HAP-1 (cell line): Measurements from ENCODE around the gene RNASE13.

Source experiments
- DNase-seq, 2 experiments: peaks; one replicate each; pipeline ENCODE4 v3.0.0-alpha.2; 2016 to 2020; ENCODE audit warnings: low spot score in 2 of 2
- H3K27me3 ChIP-seq: fragments of 250-450 bp; sonication (Bioruptor Pico); 2 replicates; pipeline ENCODE4 v1.5.1; 2020; ENCODE audit warnings: low read depth, mild to moderate bottlenecking, moderate library complexity
- H3K36me3 ChIP-seq: fragments of 250-450 bp; sonication (Bioruptor Pico); replicated peaks from 2 replicates; pipeline ENCODE4 v1.5.1; 2020; ENCODE audit warnings: mild to moderate bottlenecking
- H3K4me1 ChIP-seq: fragments of 250-450 bp; sonication (Bioruptor Pico); 2 replicates; pipeline ENCODE4 v1.5.1; 2020; ENCODE audit warnings: mild to moderate bottlenecking
- H3K4me3 ChIP-seq: fragments of 250-450 bp; sonication (Bioruptor Pico); 2 replicates; pipeline ENCODE4 v1.5.1; 2020; ENCODE audit warnings: mild to moderate bottlenecking, moderate library complexity
- H3K9me3 ChIP-seq: fragments of 250-450 bp; sonication (Bioruptor Pico); 2 replicates; pipeline ENCODE4 v1.5.1; 2020; ENCODE audit warnings: mild to moderate bottlenecking, moderate library complexity
- in situ Hi-C: fragments of 300-500 bp; cut with MboI; formaldehyde crosslinking; loops from 3 replicates; pipeline ENCODE4 v1.14.3; 2020; ENCODE audit warnings: low sequenced_read_pairs, inconsistent platforms, mixed read lengths

RNASE13 gene

DNA sequence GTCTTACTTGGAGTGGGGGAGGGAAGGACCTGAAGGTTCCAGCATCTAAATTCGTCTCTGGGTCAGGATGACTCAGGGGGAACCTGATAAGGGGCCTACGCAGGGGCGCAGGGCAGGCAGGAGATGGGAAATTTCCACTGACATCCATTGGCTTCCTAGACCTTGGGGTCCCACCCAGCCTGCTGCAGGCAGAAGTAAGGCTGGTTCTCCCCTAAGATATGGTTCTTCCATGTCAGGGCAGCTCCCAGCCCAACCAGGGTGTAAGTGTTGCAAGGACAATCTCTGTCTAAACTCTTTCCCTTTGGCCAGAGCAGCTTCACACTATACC lies 7.7 kb downstream of the RNASE13 start:
- no peak overlapping the region for H3K4me3 ChIP-seq
- no peaks in the 10 kb centered on the region for H3K36me3 ChIP-seq
- H3K27me3 ChIP-seq: no peaks in the 10 kb centered on the region
- no peak for DNase-seq
- H3K9me3 ChIP-seq: no peaks in the 10 kb centered on the region
- H3K4me1 ChIP-seq: peaks cover 5% of the 10 kb centered on the region
- in situ Hi-C loops: no loop called here

DNA sequence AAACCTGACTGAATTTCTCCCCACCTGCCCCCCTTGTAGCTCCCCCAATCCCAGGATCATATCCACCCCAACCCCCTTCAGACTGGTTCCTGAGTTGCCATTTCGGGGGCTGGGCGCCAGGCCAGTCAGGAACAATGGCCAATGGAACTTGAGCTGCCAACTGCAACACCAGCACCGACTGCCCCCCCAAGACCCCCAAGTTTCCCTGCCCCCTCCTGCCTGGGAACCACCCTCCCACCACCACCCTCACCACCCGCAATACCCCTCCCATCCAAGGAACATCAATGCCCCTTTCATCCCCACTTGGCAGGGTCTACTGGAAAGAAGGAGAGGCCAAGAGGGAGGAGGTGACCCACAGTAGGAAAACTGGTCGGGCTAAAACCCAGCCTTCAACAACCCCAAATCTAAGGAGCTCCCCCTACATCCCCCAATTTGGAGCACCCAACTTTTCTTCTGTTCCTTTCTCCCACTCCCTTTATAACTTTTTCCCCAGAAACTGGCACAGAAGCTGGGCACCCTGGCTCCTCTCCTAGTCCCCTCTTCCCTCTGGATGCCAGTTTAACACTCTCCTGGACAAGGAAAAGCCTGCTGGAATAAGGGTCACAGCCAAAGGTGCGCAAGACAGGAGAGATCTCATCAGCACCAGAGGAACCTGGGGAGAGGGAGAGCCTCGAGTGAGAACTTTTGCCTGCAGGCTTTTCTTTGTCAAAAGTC lies 8.2 kb downstream of the RNASE13 start:
- H3K9me3 ChIP-seq: no peaks in the 10 kb centered on the region
- H3K27me3 ChIP-seq: no peaks in the 10 kb centered on the region
- DNase-seq: no peak
- in situ Hi-C loops: no loop called here
- no peaks in the 10 kb centered on the region; the same call in 1 of the 2 replicates for H3K36me3 ChIP-seq
- H3K4me1 ChIP-seq: peaks cover 5% of the 10 kb centered on the region
- no peak overlapping the region for H3K4me3 ChIP-seq

DNA sequence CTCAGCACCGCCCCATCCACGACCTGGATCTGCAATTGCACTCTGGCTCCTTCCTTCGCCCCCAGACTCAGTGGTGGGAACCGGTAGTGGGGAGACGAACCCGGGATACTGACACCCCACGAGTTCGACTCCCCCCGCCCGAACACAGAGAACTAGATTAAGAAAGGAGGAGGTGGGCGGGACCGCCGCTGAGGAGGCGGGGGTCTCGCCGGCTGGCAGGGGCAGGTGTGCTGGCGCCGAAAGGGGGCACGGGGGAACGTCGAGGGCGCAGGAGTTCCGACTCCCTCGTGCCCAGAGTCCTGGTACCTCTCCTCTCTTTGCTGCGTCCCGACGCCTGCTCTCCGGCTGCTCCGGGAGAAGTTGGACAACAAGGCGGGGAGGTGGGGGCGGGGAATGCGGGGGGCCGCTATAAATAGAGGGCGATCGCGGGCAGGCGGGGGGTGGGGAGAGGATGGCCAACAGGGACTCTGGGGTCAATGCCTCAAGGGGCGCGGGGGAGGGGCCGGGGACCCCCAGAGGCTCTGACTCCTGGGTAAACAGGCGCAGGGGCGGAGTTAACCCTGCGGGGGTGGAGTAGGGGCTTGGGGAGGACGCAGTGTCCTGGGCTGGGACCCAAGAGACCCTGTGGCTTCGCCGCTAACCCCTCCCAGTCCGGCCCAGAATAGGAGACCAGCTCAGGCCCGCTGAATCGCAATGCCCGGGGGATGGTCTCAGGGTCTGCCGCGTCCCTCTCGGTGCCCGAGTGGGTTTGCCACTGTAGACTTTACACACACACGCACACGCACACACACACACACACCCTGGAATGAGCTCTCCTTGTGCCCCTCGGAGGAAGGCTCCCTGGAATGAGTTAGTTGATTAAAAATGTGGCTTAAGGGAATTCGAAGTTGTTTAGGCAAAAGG lies 9.0 kb downstream of the RNASE13 start:
- peaks cover 5% of the 10 kb centered on the region for H3K4me1 ChIP-seq
- H3K4me3 ChIP-seq: peak overlapping the region; percentile 68
- no peaks in the 10 kb centered on the region; the same call in 1 of the 2 replicates for H3K36me3 ChIP-seq
- no peak for DNase-seq
- no peaks in the 10 kb centered on the region for H3K9me3 ChIP-seq
- in situ Hi-C loops: no loop called here
- H3K27me3 ChIP-seq: no peaks in the 10 kb centered on the region

DNA sequence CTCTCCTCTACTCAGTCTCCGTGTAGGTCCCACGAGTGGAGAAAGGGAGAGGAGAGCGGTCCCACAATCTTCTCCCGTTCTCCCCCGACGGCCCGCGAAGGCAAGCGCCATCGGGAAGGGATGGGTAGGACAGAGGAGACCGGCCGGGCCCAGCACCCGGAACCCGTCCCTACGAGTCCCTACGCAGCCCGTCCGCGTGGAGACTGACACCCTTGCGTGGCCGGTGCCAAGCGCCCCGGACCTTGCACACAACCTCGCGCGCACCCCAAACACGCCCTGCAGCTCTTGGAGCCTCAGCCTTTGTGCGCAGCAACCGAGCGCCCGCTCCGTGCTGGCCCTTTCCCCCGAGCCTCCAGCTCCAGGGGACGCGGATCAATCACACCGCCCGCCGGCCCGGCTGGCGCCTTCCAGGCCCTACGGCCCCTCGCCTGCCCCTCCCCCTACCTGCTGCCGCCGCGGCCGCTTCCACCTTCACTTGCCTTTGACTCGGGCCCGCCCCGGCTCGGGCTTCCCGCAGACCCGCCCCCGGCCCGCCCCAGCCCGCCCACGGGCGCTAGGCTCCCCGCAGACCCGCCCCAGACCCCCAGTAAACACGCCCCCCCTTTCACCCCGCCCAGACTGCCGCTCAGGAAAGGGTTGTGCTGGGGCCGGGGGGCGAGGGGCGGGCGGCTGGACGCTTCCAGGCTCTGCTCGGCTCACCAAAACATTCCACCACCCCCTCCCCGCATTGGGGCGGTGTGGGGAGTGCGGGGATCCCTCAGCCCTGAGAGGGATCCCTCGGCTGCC lies 9.8 kb downstream of the RNASE13 start, which contains the start of gene NDRG2:
TSS of gene NDRG2 (minus strand) at position 477 of the 786 bp plus-strand sequence. CDS start 1,746 bp downstream, outside the sequence.
- Histone ChIP-seq H3K4me3 (peak within 1 kb of the TSS; percentile 68), H3K9me3 (no peaks in the 10 kb centered on the region), H3K36me3 (no peaks in the 10 kb centered on the region; the same call in 1 of the 2 replicates), H3K27me3 (no peaks in the 10 kb centered on the region), H3K4me1 (peaks cover 5% of the 10 kb centered on the region)
- peak; percentile 75 to 94 for DNase-seq
- in situ Hi-C loops: loop anchor here (5.0 kb wide), 1 partner anchor 78 kb away; the partner anchor contains the start of gene TMEM253

DNA sequence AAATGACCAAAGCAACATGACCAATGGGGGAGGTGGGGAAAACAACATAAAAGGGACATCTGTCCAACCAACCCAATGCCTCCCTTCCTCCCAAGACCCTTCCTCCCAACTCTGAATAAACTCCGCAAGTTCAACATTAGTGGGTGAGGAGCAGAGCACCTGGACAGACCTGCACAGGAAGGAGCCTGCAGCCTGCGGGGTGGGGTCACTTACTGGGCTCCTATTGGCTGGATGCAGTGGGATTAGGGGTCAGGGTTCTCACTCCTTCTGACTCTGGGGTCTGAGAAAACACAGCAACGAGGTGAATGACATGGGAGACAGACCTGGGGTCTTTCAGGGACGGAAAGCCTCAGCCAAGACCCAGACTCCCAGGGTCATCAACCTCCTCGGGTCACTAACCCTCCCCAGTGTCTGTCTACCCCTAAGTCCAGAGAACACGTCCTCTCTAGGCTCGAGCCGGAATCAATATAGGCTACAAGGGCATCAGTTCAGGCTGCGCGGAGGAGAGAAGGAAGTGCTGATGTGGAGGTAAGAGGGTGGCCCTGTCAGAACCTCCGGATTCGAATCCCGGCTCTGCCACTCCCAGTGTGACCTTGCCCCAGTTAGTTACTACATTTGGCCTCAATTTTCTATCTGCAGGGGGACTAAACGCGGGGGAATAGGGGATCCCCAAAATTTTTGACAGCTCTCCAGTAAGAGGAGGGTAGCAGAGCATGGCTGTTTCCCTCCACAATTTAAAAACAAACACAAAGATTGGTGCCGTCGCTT lies 10.6 kb downstream of the RNASE13 start:
- Histone ChIP-seq H3K36me3 (no peaks in the 10 kb centered on the region; the same call in 1 of the 2 replicates), H3K27me3 (no peaks in the 10 kb centered on the region), H3K4me3 (peak overlapping the region; percentile 68), H3K9me3 (no peaks in the 10 kb centered on the region), H3K4me1 (peaks cover 5% of the 10 kb centered on the region)
- in situ Hi-C loops: loop anchor here (5.0 kb wide), 1 partner anchor 78 kb away; the partner anchor contains the start of gene TMEM253
- DNase-seq: peak in 1 of 2 experiments; percentile 20

DNA sequence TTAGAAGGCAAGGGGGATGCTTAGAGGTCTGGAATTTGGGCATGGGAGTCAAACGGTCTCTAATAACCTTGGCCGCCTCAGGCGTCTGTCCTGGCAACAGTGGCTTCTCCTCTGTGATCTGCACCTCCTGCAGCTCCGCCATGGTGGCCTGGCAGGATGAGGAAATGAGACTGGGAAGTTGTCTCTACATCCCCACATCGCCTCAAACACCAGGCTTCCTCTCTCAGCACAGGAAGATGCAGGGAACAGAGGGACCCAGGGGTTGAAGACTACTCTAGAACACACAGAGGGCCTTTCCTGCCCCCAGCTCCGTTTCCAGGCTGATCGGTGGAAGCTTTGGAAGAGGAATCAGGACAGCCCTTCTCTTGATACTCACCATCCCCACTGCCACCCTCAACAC lies 11.4 kb downstream of the RNASE13 start:
- no peak overlapping the region for H3K4me3 ChIP-seq
- no peaks in the 10 kb centered on the region; the same call in 1 of the 2 replicates for H3K36me3 ChIP-seq
- peaks cover 5% of the 10 kb centered on the region for H3K4me1 ChIP-seq
- in situ Hi-C loops: loop anchor here (5.0 kb wide), 1 partner anchor 79 kb away; the partner anchor contains the start of gene TMEM253
- no peaks in the 10 kb centered on the region for H3K9me3 ChIP-seq
- DNase-seq: no peak
- H3K27me3 ChIP-seq: no peaks in the 10 kb centered on the region

DNA sequence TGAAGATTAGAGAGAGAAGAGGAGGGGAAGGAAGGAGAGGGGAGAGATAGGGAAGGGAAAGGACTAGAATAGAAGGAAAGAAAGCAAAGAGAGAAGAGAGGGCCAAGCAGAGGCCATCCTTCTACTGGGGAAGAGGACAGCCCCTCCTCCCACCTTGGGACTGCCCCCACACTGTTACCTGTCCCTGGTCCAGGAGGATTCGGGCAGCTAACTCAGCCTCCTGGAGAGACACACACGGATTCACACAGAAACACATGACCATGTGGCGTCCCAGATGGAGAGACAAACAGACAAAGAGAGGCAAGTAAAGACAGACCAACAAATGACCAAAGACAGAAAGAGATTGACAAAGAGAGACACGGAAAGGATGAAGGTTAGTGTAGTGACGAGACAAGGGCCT lies 11.9 kb downstream of the RNASE13 start:
- Histone ChIP-seq H3K9me3 (no peaks in the 10 kb centered on the region), H3K36me3 (no peaks in the 10 kb centered on the region; the same call in 1 of the 2 replicates), H3K4me3 (no peak overlapping the region), H3K4me1 (peaks cover 5% of the 10 kb centered on the region), H3K27me3 (no peaks in the 10 kb centered on the region)
- in situ Hi-C loops: loop anchor here (5.0 kb wide), 1 partner anchor 80 kb away; the partner anchor contains the start of gene TMEM253
- DNase-seq: no peak

DNA sequence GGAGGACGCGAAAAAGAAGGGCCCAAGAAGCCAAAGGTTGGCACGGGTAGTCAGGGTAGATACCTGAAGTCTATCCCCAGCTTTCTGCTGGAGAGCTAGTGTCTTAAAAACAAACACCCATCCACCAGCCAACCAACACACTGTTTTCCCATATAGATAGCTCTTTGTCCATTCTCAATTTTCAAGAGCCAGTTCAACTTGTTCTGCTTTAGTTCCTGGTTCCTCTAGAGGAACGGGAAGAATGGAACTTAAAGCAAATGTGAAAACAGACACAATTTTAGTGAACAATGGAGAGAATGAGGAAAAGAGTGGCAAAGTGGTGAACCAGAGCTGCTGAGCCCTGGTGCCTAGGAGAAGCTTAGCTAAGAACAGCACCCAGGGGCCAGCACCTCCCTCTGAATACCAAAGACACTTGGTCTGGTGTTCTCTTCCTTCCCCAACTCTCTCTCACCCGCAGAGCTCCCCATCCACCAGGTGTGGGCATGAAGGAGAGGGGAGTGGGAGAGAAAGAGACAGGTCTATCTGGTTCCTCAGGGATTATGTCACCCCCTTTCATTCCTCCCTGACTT lies 13.5 kb downstream of the RNASE13 start:
- Histone ChIP-seq H3K36me3 (no peaks in the 10 kb centered on the region; the same call in 1 of the 2 replicates), H3K9me3 (no peaks in the 10 kb centered on the region), H3K4me3 (no peak overlapping the region), H3K4me1 (peaks cover 5% of the 10 kb centered on the region), H3K27me3 (no peaks in the 10 kb centered on the region)
- no peak for DNase-seq
- in situ Hi-C loops: loop anchor here (5.0 kb wide), 1 partner anchor 81 kb away; the partner anchor contains the start of gene TMEM253

DNA sequence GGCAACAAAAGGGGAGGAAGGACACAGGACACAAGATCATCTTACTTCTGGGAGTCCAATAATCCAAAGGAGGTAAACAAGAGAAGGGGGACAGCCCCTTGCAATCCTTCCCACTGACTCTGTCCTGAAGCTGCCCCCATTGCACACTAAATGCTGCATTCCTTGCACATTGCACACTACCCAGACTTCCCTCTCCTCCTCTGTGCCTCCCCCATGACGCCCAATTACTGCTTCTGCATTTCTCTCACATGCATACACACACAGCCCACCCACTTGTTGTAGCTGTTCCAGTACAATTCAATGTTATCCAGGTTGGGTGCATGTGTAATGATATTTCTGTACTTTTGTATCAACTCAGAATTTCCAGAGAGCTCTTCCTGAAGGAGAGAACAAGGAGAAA lies 15.2 kb downstream of the RNASE13 start:
- H3K4me3 ChIP-seq: no peak overlapping the region
- peaks cover 8% of the 10 kb centered on the region for H3K4me1 ChIP-seq
- H3K36me3 ChIP-seq: no peaks in the 10 kb centered on the region; the same call in 1 of the 2 replicates
- no peak for DNase-seq
- H3K27me3 ChIP-seq: no peaks in the 10 kb centered on the region
- in situ Hi-C loops: no loop called here
- H3K9me3 ChIP-seq: no peaks in the 10 kb centered on the region

DNA sequence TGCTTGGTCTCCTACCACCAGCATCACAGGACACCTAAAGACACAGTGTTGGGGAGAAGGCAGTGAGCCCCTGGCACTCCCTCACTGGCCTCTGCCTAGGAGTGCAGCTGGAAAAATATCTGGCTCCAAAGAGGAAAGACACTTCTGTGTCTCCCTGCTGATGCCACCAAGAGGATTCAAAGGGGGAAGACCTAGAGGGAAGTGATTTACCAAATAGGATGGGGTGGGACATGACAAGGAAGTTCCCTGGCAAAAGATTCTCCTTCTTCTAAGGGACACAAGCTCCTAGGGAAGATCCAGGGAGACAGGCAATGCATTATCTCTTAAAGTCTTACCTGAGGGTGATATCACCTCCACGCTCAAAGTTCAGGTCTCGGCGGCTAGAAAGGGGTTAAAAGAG lies 15.8 kb downstream of the RNASE13 start:
- Histone ChIP-seq H3K9me3 (no peaks in the 10 kb centered on the region), H3K4me3 (no peak overlapping the region), H3K4me1 (peaks cover 3% of the 10 kb centered on the region), H3K36me3 (no peaks in the 10 kb centered on the region; the same call in 1 of the 2 replicates), H3K27me3 (no peaks in the 10 kb centered on the region)
- in situ Hi-C loops: no loop called here
- DNase-seq: no peak

DNA sequence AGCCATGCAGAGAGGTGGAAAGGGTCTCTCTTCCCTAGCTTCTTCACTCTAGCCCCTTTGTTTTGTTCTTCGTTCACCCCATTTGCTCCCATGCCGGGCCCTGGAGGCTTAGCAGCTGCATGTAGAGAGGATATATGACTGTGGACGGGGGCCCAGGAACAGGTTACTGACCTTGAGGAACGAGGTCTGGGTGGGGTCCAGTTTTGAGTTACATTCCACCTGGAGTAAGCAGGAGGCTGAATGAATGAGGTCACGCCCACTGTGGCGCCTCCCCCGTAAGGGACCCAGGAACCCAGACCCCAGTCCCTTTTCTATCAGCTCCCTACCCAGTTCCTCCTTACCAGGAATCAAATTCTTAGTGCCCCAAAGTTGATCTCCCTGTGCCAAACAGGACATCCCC lies 16.3 kb downstream of the RNASE13 start:
- Histone ChIP-seq H3K36me3 (no peaks in the 10 kb centered on the region; the same call in 1 of the 2 replicates), H3K4me3 (no peak overlapping the region), H3K9me3 (no peaks in the 10 kb centered on the region), H3K27me3 (no peaks in the 10 kb centered on the region), H3K4me1 (peaks cover 3% of the 10 kb centered on the region; the same call in 1 of the 2 replicates)
- in situ Hi-C loops: no loop called here
- no peak for DNase-seq

DNA sequence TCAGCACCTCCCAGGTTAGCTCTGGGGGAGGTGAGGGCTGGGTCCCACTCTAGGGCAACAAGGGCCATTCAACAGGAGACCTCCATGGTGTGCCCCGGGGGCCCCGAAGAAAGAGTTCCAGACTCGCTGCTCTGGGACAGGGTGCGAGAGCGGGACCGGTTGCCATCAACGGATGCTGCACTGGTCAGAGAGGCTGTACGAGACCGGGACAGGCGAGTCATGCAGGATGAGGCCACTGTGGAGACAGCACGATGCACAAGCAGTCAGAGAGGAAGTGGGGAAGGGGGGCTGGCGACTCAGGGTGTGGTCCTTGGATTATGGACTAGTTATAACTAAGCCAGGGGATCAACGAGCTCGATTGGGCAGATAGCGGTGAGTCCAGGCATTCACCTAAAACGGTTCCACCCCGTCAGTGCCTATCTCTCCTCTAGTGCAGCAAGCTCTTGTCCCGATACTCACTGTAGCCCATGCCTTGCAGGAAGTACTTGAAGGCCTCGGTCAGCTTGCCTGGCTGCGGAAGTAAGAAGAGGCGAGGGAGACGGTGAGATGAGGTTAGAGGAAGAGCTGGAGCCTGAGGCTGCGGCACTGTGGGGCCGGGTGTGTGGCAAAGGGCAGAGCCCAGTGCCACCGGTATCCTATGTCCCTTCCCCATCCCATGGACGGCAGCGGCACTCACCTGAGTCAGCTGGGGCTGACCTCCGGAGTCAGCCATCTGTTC lies 16.9 kb downstream of the RNASE13 start:
- H3K9me3 ChIP-seq: no peaks in the 10 kb centered on the region
- no peak for DNase-seq
- no peaks in the 10 kb centered on the region; the same call in 1 of the 2 replicates for H3K36me3 ChIP-seq
- H3K4me3 ChIP-seq: no peak overlapping the region
- no peaks in the 10 kb centered on the region; the same call in 1 of the 2 replicates for H3K27me3 ChIP-seq
- peaks cover 3% of the 10 kb centered on the region; the same call in 1 of the 2 replicates for H3K4me1 ChIP-seq
- in situ Hi-C loops: no loop called here
